GM21526 (cell line): ENCODE data around the gene SF3B4.
"Not testable (repeated sequence)": the region's sequence is repeated elsewhere in the genome, so short reads cannot be mapped to it uniquely, and the experiment has no call there.

Experiments used
- ATAC-seq: cut with Tn5 transposase; IDR thresholded peaks from one replicate; pipeline ENCODE4 v1.9.1; 2021; ENCODE audit warnings: moderate library complexity; ENCODE audit not compliant: unreplicated experiment, low FRiP score

The SF3B4 gene

GRCh38 chr1:149888999-149889289 lies 38.7 kb downstream of the SF3B4 start:
- ATAC-seq, result no peak

GRCh38 chr1:149888247-149888998 lies 39.2 kb downstream of the SF3B4 start:
- peak; percentile 20 for ATAC-seq

- peak; percentile 51 for ATAC-seq
Measured at GRCh38 chr1:149887456-149888246, 40.0 kb downstream of the SF3B4 start.

DNA sequence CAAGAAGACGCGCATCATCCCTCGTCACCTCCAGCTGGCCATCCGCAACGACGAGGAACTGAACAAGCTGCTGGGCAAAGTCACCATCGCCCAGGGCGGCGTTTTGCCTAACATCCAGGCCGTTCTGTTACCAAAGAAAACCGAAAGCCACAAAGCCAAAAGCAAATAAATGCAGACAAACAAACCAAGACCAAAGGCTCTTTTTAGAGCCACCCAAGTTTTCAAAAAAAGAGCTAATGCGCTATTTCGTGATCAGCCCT lies 40.5 kb downstream of the SF3B4 start:
- not testable (repeated sequence) for ATAC-seq

DNA sequence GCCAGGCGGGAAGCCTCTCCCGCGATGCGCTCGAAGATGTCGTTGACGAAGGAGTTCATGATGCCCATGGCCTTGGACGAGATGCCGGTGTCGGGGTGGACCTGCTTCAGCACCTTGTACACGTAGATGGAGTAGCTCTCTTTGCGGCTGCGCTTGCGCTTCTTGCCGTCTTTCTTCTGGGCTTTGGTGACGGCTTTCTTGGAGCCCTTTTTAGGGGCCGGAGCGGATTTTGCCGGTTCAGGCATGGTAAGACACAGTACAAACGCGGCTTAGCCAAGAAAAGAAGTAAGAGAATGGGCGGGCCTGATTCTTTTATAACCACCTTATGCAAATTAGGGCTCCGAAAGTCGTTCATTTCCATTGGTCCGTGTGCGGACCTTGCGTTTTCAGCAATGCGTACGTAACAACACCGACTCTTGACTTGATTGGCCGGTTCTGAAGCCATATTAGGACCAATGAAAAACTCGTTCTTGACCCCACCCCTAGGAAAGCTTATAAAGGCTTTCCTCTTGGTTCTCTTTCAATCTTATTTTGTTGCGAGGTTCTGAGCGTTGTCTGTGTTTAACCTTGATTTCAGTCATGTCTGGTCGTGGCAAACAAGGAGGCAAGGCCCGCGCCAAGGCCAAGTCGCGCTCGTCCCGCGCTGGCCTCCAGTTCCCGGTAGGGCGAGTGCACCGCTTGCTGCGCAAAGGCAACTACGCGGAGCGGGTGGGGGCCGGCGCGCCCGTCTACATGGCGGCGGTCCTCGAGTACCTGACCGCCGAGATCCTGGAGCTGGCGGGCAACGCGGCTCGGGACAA lies 41.0 kb downstream of the SF3B4 start:
- ATAC-seq, result peak; percentile 56

GRCh38 chr1:149886121-149886395 lies 41.5 kb downstream of the SF3B4 start:
- ATAC-seq, result not testable (repeated sequence)

DNA sequence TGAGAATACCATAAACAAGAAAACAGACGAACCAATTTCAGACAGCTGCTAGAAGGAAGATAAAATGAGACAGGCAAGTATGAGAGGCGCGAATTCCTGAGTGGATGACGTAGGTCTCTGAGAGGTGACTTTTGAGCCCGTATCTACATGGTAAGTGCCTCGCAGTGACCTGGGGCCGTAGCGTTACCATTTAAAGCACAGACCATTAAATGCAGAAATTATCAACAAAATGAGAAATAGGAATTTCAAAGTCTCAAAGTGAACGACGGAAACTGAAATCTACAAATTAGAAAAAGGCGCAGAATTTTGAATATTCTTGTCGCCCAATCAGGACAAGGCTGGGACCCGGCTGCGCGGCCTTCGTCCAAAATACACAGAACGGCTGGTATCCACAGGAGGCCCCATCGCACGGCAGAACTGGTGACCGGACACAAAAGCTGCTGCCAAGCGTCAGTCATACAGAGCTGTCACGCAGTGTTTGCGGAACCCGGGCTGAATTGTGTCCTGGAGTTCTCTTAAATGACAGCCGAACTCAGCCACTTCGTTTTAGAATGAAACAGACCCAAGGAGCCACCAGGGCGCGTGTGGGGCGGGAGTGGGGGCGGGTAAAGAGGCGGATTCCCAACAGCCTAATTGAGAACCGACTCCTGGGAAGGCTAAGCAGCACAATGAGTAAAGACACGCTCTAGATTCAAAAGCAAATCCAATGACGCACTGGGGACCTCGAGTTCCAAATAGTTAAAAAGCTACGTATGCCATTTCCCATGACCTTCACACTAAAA lies 42.1 kb downstream of the SF3B4 start:
- ATAC-seq, result no peak

DNA sequence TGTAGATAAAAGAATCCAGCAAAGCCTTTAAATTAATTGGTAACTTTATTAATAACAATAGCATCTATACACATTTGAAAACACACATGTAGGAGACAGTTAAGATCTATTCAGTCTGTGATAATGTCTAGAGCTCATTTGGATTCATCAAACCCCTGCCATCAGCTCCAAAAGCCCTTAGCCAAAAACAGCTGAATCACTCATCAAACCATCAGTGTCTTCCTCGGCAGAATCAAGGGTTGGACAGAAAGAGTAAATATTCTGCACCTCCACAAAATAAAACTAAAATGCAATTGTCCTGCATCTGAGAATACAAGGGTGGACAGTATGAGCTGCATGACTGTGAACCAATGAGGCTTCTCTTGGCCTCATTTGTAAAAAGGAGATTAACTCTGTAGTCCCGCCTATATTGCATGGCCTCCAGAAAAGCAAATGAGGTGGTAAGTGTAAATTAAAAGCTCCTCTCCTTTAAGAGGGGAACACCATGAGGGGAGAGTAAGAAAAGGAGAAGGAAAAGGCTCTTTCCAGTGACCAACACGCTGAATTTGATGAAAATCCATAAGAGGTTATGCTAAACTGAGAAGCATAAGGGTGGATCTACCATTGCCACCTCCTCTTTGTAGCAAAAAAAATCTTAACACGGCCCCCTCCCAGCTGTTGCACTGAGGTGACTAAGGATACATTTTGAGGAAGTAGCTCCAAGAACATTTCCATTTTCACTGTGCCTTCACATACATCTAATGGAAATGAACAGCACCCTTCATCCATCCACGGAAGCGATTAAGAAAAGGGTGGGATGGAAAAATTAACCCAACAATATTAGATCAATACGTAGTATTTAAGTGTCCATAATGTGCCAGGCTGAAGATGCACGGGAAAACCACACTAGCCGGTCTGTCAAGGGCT lies 42.9 kb downstream of the SF3B4 start:
- no peak for ATAC-seq

- no peak for ATAC-seq
Measured at GRCh38 chr1:149883598-149884247, 43.9 kb downstream of the SF3B4 start.

DNA sequence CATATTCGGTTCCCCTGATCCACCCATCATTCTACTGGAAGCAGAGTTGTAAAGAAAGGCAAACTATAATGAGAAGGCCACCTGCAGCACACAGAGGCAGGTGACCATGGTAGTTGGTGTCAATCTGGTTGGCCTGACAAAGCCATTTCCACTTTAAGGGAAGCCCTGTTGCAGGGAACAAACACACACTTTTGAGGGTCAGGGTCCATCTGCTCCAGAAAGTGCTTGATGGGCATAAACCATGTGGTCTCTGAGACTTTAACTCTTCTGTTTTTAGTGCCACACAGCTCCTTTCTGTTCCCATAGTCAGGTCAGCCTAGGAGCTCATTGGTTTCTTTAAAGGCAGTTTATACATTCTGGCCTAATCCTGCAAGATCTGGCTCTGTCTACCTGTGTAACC lies 45.7 kb downstream of the SF3B4 start:
- ATAC-seq, result no peak

DNA sequence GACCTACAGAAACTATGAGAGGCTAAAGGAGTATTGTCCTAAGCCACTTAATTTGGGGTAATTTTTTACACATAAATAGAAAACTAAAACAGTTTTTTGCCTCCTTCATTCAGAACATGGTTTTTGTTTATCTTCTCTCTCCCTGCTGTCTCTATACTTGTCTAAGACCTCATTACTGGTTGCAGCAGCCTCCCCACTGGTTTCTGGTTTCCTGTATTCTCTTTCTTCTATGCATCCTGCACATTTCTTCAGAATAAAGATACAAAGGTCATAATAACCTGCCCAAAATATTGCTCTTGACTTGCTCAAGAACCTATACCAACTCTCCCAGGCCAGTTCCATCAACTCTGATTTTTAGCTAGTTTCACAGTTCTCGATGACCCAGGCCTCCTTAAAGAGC lies 48.0 kb downstream of the SF3B4 start:
- no peak for ATAC-seq

GRCh38 chr1:149877211-149877946 lies 50.2 kb downstream of the SF3B4 start:
- ATAC-seq, result no peak
